GM12892 (cell line): ENCODE measurements around the gene RPS26.

Experiments used
- DNase-seq: peaks from one replicate; pipeline ENCODE4 v3.0.0; 2011; ENCODE audit not compliant: insufficient read length
- FAIRE-seq: peaks from 2 replicates; lab custom pipeline; 2011; peaks lifted over from hg19 to GRCh38; lab: Jason Lieb, UNC
- POLR2A ChIP-seq: IDR thresholded peaks from 2 replicates; pipeline ENCODE4 v1.6.1; 2011; ENCODE audit warnings: low read depth, low read length, control low read depth
- POLR2AphosphoS5 ChIP-seq: IDR thresholded peaks from 2 replicates; pipeline ENCODE4 v1.6.1; 2011; ENCODE audit warnings: low read depth, low read length, control low read depth
- TAF1 ChIP-seq: IDR thresholded peaks from 2 replicates; pipeline ENCODE4 v1.6.1; 2011; ENCODE audit warnings: low read depth, mild to moderate bottlenecking, control low read depth, low read length, borderline replicate concordance

Gene RPS26

DNA sequence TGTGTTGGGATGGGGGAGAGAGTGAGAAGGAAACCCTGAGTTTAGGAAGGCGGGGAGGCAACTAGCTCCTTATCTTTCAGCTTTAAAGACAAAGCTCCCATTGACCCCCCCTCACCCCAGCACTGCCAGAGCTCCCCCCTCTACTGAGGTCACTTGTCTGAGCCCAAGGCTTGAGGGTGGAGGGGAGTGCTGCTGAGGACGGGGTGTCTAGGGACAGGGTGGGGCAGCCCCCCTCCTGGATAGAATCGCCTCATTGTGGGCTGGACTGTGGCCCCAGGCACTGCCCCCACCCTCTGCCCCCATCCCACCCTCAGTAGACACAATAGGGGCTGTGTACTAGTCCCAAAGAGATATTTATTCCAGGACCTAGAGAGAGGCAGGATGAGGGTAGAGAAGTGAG is 41.2 kb downstream of the RPS26 start:
- TF ChIP-seq POLR2A = no peak
- no peak for TF ChIP-seq POLR2AphosphoS5
- TF ChIP-seq TAF1 = no peak
- DNase-seq (no peak), FAIRE-seq (no peak)

DNA sequence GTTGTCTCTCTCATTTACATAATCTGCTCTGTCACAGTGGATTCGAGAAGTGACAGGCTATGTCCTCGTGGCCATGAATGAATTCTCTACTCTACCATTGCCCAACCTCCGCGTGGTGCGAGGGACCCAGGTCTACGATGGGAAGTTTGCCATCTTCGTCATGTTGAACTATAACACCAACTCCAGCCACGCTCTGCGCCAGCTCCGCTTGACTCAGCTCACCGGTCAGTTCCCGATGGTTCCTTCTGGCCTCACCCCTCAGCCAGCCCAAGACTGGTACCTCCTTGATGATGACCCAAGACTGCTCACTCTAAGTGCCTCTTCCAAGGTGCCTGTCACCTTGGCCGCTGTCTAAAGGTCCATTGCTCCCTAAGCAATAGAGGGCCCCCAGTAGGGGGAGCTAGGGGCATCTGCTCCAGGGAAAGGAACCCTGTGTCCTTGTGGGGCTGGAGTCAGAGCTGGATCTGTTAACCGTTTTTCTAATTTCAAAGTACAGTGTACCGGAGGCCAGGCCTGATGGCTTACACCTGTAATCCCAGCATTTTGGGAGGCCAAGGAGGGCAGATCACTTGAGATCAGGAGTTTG is 43.3 kb downstream of the RPS26 start:
- TF ChIP-seq POLR2A = no peak
- TF ChIP-seq POLR2AphosphoS5 = no peak
- no peak for TF ChIP-seq TAF1
- FAIRE-seq (no peak), DNase-seq (no peak)

DNA sequence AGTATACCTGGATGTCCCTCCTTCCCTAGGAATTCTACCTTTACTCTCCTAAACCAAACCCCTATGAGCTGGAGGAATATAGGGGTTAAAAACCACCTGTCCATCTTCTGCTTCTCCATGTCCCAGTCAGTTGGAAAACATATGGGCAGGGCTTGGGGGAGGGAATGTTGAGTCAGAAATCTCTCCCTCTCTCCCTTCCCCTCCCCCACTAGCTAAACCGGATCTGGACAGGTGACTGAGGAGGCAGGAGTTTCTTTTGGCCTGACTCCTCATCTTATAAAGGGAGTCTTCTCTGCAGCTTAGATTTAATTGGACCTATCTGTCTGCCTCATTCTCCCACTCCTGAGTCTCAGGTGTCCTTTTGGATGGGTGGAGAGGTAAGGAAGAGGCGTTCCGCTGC is 44.4 kb downstream of the RPS26 start:
- no peak for TF ChIP-seq TAF1
- no peak for TF ChIP-seq POLR2A
- no peak for TF ChIP-seq POLR2AphosphoS5
- FAIRE-seq = no peak
- no peak for DNase-seq

DNA sequence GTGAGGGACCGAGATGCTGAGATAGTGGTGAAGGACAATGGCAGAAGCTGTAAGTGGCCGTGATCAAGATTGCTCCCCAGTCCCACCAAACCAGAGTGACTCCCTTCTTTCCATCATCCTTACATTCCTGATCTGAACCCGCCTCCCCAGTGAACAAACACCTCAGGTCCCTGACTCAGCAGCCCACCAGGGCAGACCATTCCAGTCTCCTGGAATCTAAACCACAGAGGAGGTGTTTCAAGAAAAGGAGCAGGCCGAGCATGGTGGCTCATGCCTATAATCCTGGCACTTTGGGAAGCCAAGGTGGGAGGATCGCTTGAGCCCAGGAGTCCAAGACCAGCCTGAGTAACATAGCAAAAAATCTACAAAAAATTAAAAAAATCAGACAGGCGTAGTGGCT is 44.9 kb downstream of the RPS26 start:
- FAIRE-seq (no peak), DNase-seq (no peak)
- no peak for TF ChIP-seq POLR2A

DNA sequence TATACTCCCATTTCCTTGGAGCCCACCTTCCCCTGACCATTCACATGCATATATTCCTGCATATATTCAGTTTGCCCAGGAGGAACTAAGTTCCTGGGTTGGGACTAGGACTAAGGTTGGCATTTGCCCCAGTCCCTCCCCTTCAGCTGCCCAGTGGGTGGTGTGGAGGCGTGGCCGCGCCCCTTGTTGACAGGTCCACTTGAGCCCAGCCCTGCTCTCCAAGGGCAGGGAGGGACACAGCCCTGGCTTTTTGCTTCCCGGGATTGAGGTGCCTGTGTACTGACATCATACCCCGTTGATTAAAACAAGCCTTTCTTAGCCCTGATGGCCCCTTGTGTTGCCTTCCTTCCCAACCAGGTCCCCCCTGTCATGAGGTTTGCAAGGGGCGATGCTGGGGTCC is 45.5 kb downstream of the RPS26 start:
- FAIRE-seq (no peak), DNase-seq (no peak)
- TF ChIP-seq TAF1 (no peak), POLR2A (no peak), POLR2AphosphoS5 (no peak)
